Natural killer cell (primary cell): Measurements from ENCODE around the gene OR10A3. TPM values are rescaled to one million over a fixed set of nuclear protein-coding genes. Genes with fewer than 3 reads are reported as not detected.

Source experiments
- ATAC-seq, 3 donors: fragments of 150-1000 bp in 2 of 3; fragments of 200-7000 bp in 1 of 3; cut with Tn5 transposase; 1 replicate in 1 of 3; 2 replicates in 2 of 3; pipeline ENCODE4 v1.10.0; 2021; ENCODE audit warnings: mild to moderate bottlenecking in 2 of 3, moderate library complexity in 2 of 3
- DNase-seq, 2 donors: peaks; one replicate each; pipeline versions ENCODE4 v3.0.0 to v3.0.0-alpha.2; 2013 to 2021; ENCODE audit warnings: mixed read lengths in 1 of 2
- H3K27ac ChIP-seq: one replicate; pipeline ENCODE4 v1.5.1; 2013; ENCODE audit warnings: mild to moderate bottlenecking, low read length
- H3K27me3 ChIP-seq: one replicate; pipeline ENCODE4 v1.6.1; 2013; ENCODE audit warnings: low read length; ENCODE audit not compliant: control insufficient read depth, insufficient read depth
- H3K36me3 ChIP-seq: one replicate; pipeline ENCODE4 v1.6.1; 2013; ENCODE audit warnings: low read length; ENCODE audit not compliant: control insufficient read depth, insufficient read depth
- H3K4me1 ChIP-seq: one replicate; pipeline ENCODE4 v1.6.1; 2013; ENCODE audit warnings: low read length; ENCODE audit not compliant: control insufficient read depth, insufficient read depth
- H3K4me3 ChIP-seq: one replicate; pipeline ENCODE4 v1.5.1; 2013; ENCODE audit warnings: low read length
- H3K9me3 ChIP-seq: one replicate; pipeline ENCODE4 v1.6.1; 2013; ENCODE audit warnings: low read length; ENCODE audit not compliant: control insufficient read depth, insufficient read depth
- H3K27ac Mint-ChIP-seq, 2 donors: one replicate each; pipeline ENCODE4 v1.8.0; 2022; ENCODE audit warnings: mild to moderate bottlenecking in 2 of 2, mixed read lengths in 2 of 2, moderate library complexity in 1 of 2
- H3K27me3 Mint-ChIP-seq, 2 donors: one replicate each; pipeline ENCODE4 v1.8.0; 2022; ENCODE audit warnings: low read depth in 2 of 2, mixed read lengths in 2 of 2
- H3K36me3 Mint-ChIP-seq: one replicate; pipeline ENCODE4 v1.8.0; 2022; ENCODE audit warnings: mixed read lengths
- H3K4me1 Mint-ChIP-seq, 2 donors: one replicate each; pipeline ENCODE4 v1.8.0; 2022; ENCODE audit warnings: mixed read lengths in 2 of 2
- H3K4me3 Mint-ChIP-seq: one replicate; pipeline ENCODE4 v1.8.0; 2022; ENCODE audit warnings: mild to moderate bottlenecking, moderate library complexity, mixed read lengths
- H3K9me3 Mint-ChIP-seq, 2 donors: one replicate each; pipeline ENCODE4 v1.8.0; 2022; ENCODE audit warnings: mixed read lengths in 2 of 2
- CTCF ChIP-seq: fragments of 200-600 bp; IDR thresholded peaks from one replicate; pipeline ENCODE4 v1.8.0; 2022; ENCODE audit warnings: antibody characterized with exemption
- WGBS: methylation state at CpG from one replicate; pipeline ENCODE4 v1.1.7; 2013; ENCODE audit warnings: missing lambda C conversion rate; ENCODE audit not compliant: insufficient coverage; 5-methylcytosine and 5-hydroxymethylcytosine counted together
- intact Hi-C: fragments of 100-400 bp; cut with micrococcal nuclease; formaldehyde crosslinking; loops from one replicate; pipeline ENCODE4 v1.14.2; 2022
- total RNA-seq, 4 donors: library from RNA; stranded (reverse); fragments of 120-200 nt in 1 of 4; gene quantifications; one replicate each; pipeline versions ENCODE4 v1.2.3 to v1.2.4, GENCODE V29; 2013 to 2022

Gene OR10A3
- total RNA-seq, 3 donors from 2014 or later (not counting 1 experiment from before 2014, with no cell fraction given) = not detected

- intact Hi-C loops = no loop called here
- Histone ChIP-seq H3K4me1 (no peaks in the 10 kb centered on the region), H3K9me3 (no peaks in the 10 kb centered on the region), H3K36me3 (no peaks in the 10 kb centered on the region), H3K27me3 (no peaks in the 10 kb centered on the region), H3K27ac (no peak overlapping the region), H3K4me3 (no peak overlapping the region)
- Mint-ChIP-seq H3K4me3 (no peak overlapping the region), H3K27ac (no peak overlapping the region), H3K9me3 (no peaks in the 10 kb centered on the region), H3K36me3 (no peaks in the 10 kb centered on the region), H3K27me3 (peaks cover 0 to 36% of the 10 kb centered on the region in 2 donors), H3K4me1 (no peaks in the 10 kb centered on the region)
- no peak for TF ChIP-seq CTCF
- WGBS = 40% methylated on average over 5 of the region's 5 CpGs
- ATAC-seq = no peak
- DNase-seq = no peak
These were observed 51.5 kb downstream of the OR10A3 start for GRCh38 chr11:7889985-7890384.

Other genes with a start within 250 kb of the OR10A3 start
- gene OVCH2, start 235.2 kb downstream of the OR10A3 start, total RNA-seq = not detected
- not detected for gene OR5P2, start 144.8 kb downstream of the OR10A3 start, total RNA-seq
- not detected for gene OR5P3, start 110.9 kb downstream of the OR10A3 start, total RNA-seq
- not detected for gene OR10A6, start 10.4 kb downstream of the OR10A3 start, total RNA-seq
- not detected for gene NLRP10, start 23.7 kb upstream of the OR10A3 start, total RNA-seq
- gene EIF3F, start 45.6 kb upstream of the OR10A3 start, total RNA-seq = 100 to 1,000 TPM; 232 to 250 (median 247) TPM
- not detected for gene TUB, start 139.5 kb upstream of the OR10A3 start, total RNA-seq
- gene RIC3, start 227.3 kb upstream of the OR10A3 start, total RNA-seq = 1 to 10 TPM; 3.5 to 4.7 (median 3.6) TPM